H1 (cell line): ENCODE measurements around the gene SYT14. TPM values are rescaled to one million over a fixed set of nuclear protein-coding genes. Genes with fewer than 3 reads are reported as not detected.

Source experiments
- CTCF ChIA-PET: fragments of 300-600 bp; sonication (Branson Sonifier 250); formaldehyde crosslinking; loops from one replicate; lab custom pipeline; 2021; ENCODE audit not compliant: partially characterized antibody; lab: Charles Lee
- POLR2A ChIA-PET: fragments of 300-600 bp; sonication (Branson Sonifier 250); formaldehyde crosslinking; loops from one replicate; lab custom pipeline; 2021; ENCODE audit warnings: inconsistent platforms; ENCODE audit not compliant: partially characterized antibody; lab: Charles Lee
- DNase-seq, 2 experiments: peaks; one replicate each; pipeline versions ENCODE4 v3.0.0 to v3.0.0-alpha.2; 2010 to 2022; ENCODE audit warnings: low spot score in 2 of 2, low read depth in 1 of 2, mixed read lengths in 1 of 2
- FAIRE-seq: peaks from 2 replicates; lab custom pipeline; 2011; peaks lifted over from hg19 to GRCh38; lab: Jason Lieb, UNC
- H2AFZ ChIP-seq: 2 replicates; pipeline ENCODE4 v1.8.1; 2012; ENCODE audit warnings: low read length, inconsistent platforms
- H2AK5ac ChIP-seq: 2 replicates; pipeline ENCODE4 v1.6.1; 2013; ENCODE audit warnings: low read depth, low read length
- H2BK120ac ChIP-seq: replicated peaks from 2 replicates; pipeline ENCODE3; 2013; ENCODE audit warnings: low read depth, low read length, inconsistent platforms
- H2BK12ac ChIP-seq: 2 replicates; pipeline ENCODE4 v1.6.1; 2013; ENCODE audit warnings: low read depth, low read length
- H2BK15ac ChIP-seq: 2 replicates; pipeline ENCODE4 v1.6.1; 2013; ENCODE audit warnings: low read length
- H2BK20ac ChIP-seq: 2 replicates; pipeline ENCODE4 v1.6.1; 2013; ENCODE audit warnings: low read length
- H2BK5ac ChIP-seq: 2 replicates; pipeline ENCODE4 v1.6.1; 2013; ENCODE audit warnings: low read depth, low read length
- H3K14ac ChIP-seq: 2 replicates; pipeline ENCODE4 v1.6.1; 2013; ENCODE audit warnings: inconsistent platforms; ENCODE audit not compliant: insufficient read length
- H3K18ac ChIP-seq: 2 replicates; pipeline ENCODE4 v1.6.1; 2013; ENCODE audit warnings: low read length; ENCODE audit errors: extremely low read depth
- H3K23ac ChIP-seq: 2 replicates; pipeline ENCODE4 v1.6.1; 2013; ENCODE audit warnings: inconsistent platforms; ENCODE audit not compliant: insufficient read length
- H3K23me2 ChIP-seq: 2 replicates; pipeline ENCODE4 v1.6.1; 2013; ENCODE audit warnings: low read depth, low read length
- H3K27ac ChIP-seq: 2 replicates; pipeline ENCODE4 v1.6.1; 2011; ENCODE audit warnings: low read depth, low read length, inconsistent platforms
- H3K27me3 ChIP-seq, 4 experiments: replicated peaks in 1 of 4; 1 replicate in 1 of 4; 2 replicates in 3 of 4; pipeline versions ENCODE4 v1.6.1 to v1.8.1; 2011 to 2013; ENCODE audit warnings: low read length in 3 of 4, mild to moderate bottlenecking in 3 of 4, inconsistent platforms in 2 of 4, mixed read lengths in 2 of 4, moderate library complexity in 1 of 4; ENCODE audit not compliant: control insufficient read depth in 3 of 4, insufficient read depth in 3 of 4; ENCODE audit errors: extremely low read depth in 1 of 4
- H3K36me3 ChIP-seq, 4 experiments: 2 replicates each; pipeline versions ENCODE4 v1.6.1 to v1.8.1; 2011 to 2013; ENCODE audit warnings: mild to moderate bottlenecking in 4 of 4, low read length in 3 of 4, moderate library complexity in 2 of 4, control low read depth in 1 of 4, inconsistent platforms in 1 of 4; ENCODE audit not compliant: insufficient read depth in 4 of 4, control insufficient read depth in 2 of 4
- H3K4ac ChIP-seq: replicated peaks from 2 replicates; pipeline ENCODE3; 2013; ENCODE audit warnings: low read length, low read depth, mixed read lengths, inconsistent platforms; ENCODE audit not compliant: insufficient read length
- H3K4me1 ChIP-seq, 4 experiments: replicated peaks in 1 of 4; 1 replicate in 1 of 4; 2 replicates in 3 of 4; pipeline versions ENCODE4 v1.6.1 to v1.8.1; 2011 to 2013; ENCODE audit warnings: low read length in 3 of 4, inconsistent platforms in 2 of 4, mixed read lengths in 1 of 4; ENCODE audit not compliant: insufficient read depth in 4 of 4, control insufficient read depth in 3 of 4
- H3K4me2 ChIP-seq, 2 experiments: 2 replicates each; pipeline versions ENCODE4 v1.6.1 to v1.8.1; 2011 to 2013; ENCODE audit warnings: low read depth in 2 of 2, low read length in 2 of 2, control low read depth in 1 of 2, inconsistent platforms in 1 of 2, mild to moderate bottlenecking in 1 of 2; ENCODE audit not compliant: insufficient read depth in 1 of 2
- H3K4me3 ChIP-seq, 4 experiments: fragments of 200-600, 300-600 bp in 1 of 4; sonication (generic), shearing (Covaris generic), sonication (Bioruptor Twin) in 1 of 4; 2 replicates each; pipeline versions ENCODE4 v1.5.1 to v1.8.1; 2011 to 2016; ENCODE audit warnings: low read length in 4 of 4, low read depth in 3 of 4, control low read depth in 2 of 4, inconsistent platforms in 2 of 4, mild to moderate bottlenecking in 2 of 4, mixed read lengths in 1 of 4, moderate library complexity in 1 of 4; ENCODE audit not compliant: insufficient read depth in 2 of 4; ENCODE audit errors: extremely low read depth in 1 of 4
- H3K56ac ChIP-seq: replicated peaks from 2 replicates; pipeline ENCODE3; 2013; ENCODE audit warnings: low read depth, mild to moderate bottlenecking, mixed read lengths, low read length, inconsistent platforms; ENCODE audit not compliant: insufficient read length
- H3K79me1 ChIP-seq: 2 replicates; pipeline ENCODE4 v1.6.1; 2013; ENCODE audit warnings: low read depth, low read length, control low read depth
- H3K79me2 ChIP-seq, 2 experiments: 2 replicates each; pipeline versions ENCODE4 v1.6.1 to v1.8.1; 2012 to 2013; ENCODE audit warnings: low read length in 2 of 2, mild to moderate bottlenecking in 2 of 2, inconsistent platforms in 1 of 2; ENCODE audit not compliant: insufficient read depth in 2 of 2, control insufficient read depth in 1 of 2
- H3K9ac ChIP-seq, 4 experiments: replicated peaks in 1 of 4; 1 replicate in 1 of 4; 2 replicates in 3 of 4; pipeline versions ENCODE4 v1.6.1 to v1.8.1; 2011 to 2013; ENCODE audit warnings: low read depth in 3 of 4, low read length in 3 of 4, control low read depth in 2 of 4, mild to moderate bottlenecking in 2 of 4, moderate library complexity in 2 of 4, inconsistent platforms in 1 of 4; ENCODE audit errors: extremely low read depth in 1 of 4
- H3K9me3 ChIP-seq, 2 experiments: 2 replicates each; pipeline versions ENCODE4 v1.6.1 to v1.8.1; 2012 to 2013; ENCODE audit warnings: mild to moderate bottlenecking in 2 of 2, moderate library complexity in 2 of 2, control low read depth in 1 of 2, inconsistent platforms in 1 of 2, low read depth in 1 of 2, low read length in 1 of 2, mixed read lengths in 1 of 2; ENCODE audit not compliant: insufficient read depth in 2 of 2
- H4K20me1 ChIP-seq, 2 experiments: replicated peaks in 1 of 2; 2 replicates each; pipeline versions ENCODE3 to v1.8.1; 2011 to 2013; ENCODE audit warnings: inconsistent platforms in 2 of 2, low read length in 2 of 2, mild to moderate bottlenecking in 1 of 2; ENCODE audit not compliant: insufficient read depth in 2 of 2, control insufficient read depth in 1 of 2
- H4K5ac ChIP-seq: 2 replicates; pipeline ENCODE4 v1.6.1; 2013; ENCODE audit warnings: low read length, low read depth, mixed read lengths, inconsistent platforms; ENCODE audit not compliant: insufficient read length
- H4K8ac ChIP-seq: 2 replicates; pipeline ENCODE4 v1.8.0; 2013; ENCODE audit warnings: mild to moderate bottlenecking, moderate library complexity, low read length, inconsistent platforms; ENCODE audit not compliant: insufficient read depth; ENCODE audit errors: extremely low read depth
- H4K91ac ChIP-seq: replicated peaks from 2 replicates; pipeline ENCODE3; 2013; ENCODE audit warnings: low read length, mixed read lengths, inconsistent platforms; ENCODE audit not compliant: insufficient read length
- BCL11A ChIP-seq, 2 experiments: IDR thresholded peaks; one replicate each; pipeline ENCODE4 v1.6.1; 2011; ENCODE audit warnings: low read depth in 2 of 2, low read length in 2 of 2, mild to moderate bottlenecking in 2 of 2
- CHD2 ChIP-seq: IDR thresholded peaks from 2 replicates; pipeline ENCODE4 v1.6.1; 2012; ENCODE audit warnings: low read length, improper control_type of control experiment
- CREB1 ChIP-seq: IDR thresholded peaks from 2 replicates; pipeline ENCODE4 v1.6.1; 2012; ENCODE audit warnings: inconsistent platforms
- CTCF ChIP-seq, 3 experiments: IDR thresholded peaks; 1 replicate in 2 of 3; 2 replicates in 1 of 3; pipeline versions ENCODE4 v1.5.1 to v1.6.1; 2011; ENCODE audit warnings: low read length in 3 of 3, mild to moderate bottlenecking in 3 of 3, inconsistent platforms in 2 of 3, low read depth in 1 of 3, moderate library complexity in 1 of 3; ENCODE audit not compliant: insufficient read depth in 1 of 3; ENCODE audit errors: control extremely low read depth in 1 of 3
- HDAC6 ChIP-seq: IDR thresholded peaks from one replicate; pipeline ENCODE4 v1.7.1; 2012; ENCODE audit warnings: low read depth, mild to moderate bottlenecking, inconsistent platforms, low read length, moderate library complexity
- JUN ChIP-seq: IDR thresholded peaks from 2 replicates; pipeline ENCODE4 v1.6.1; 2011; ENCODE audit warnings: low read depth, mild to moderate bottlenecking, improper control_type of control experiment, low read length
- PHF8 ChIP-seq: fragments of 200-600 bp; sonication (generic); conservative IDR thresholded peaks from 2 replicates; pipeline ENCODE4 v1.7.1; 2012; ENCODE audit warnings: low read depth, mild to moderate bottlenecking, inconsistent platforms, low read length, moderate library complexity
- POU5F1 ChIP-seq: IDR thresholded peaks from 2 replicates; pipeline ENCODE4 v1.6.1; 2011; ENCODE audit warnings: low read depth, mild to moderate bottlenecking, low read length, moderate library complexity
- RNF2 ChIP-seq: fragments of 200-900, 300-1000 bp; sonication (generic); IDR thresholded peaks from 2 replicates; pipeline ENCODE4 v1.7.1; 2016; ENCODE audit warnings: borderline replicate concordance, low read depth, mild to moderate bottlenecking, antibody characterized with exemption, low read length; ENCODE audit not compliant: poor library complexity, severe bottlenecking; ENCODE audit errors: missing control alignments
- SP1 ChIP-seq: IDR thresholded peaks from 2 replicates; pipeline ENCODE4 v1.6.1; 2011; ENCODE audit warnings: low read depth, low read length
- SUZ12 ChIP-seq: fragments of 200-600 bp; sonication (generic); IDR thresholded peaks from 2 replicates; pipeline ENCODE4 v1.6.1; 2012; ENCODE audit warnings: mild to moderate bottlenecking, inconsistent platforms, low read length, moderate library complexity, mixed read lengths
- YY1 ChIP-seq: IDR thresholded peaks from 2 replicates; pipeline ENCODE4 v1.6.1; 2011; ENCODE audit warnings: low read depth, mild to moderate bottlenecking, low read length
- ZNF274 ChIP-seq: IDR thresholded peaks from 2 replicates; pipeline ENCODE4 v1.7.0; 2012; ENCODE audit warnings: low read length, borderline replicate concordance; ENCODE audit errors: extremely low read depth
- WGBS, 2 experiments: shearing (Covaris generic) in 1 of 2; methylation state at CpG; one replicate each; pipeline versions ENCODE4 v1.1.6 to v1.1.7; 2013 to 2015; ENCODE audit warnings: low lambda C conversion rate in 2 of 2, mixed read lengths in 2 of 2, inconsistent platforms in 1 of 2, low coverage in 1 of 2, missing lambda C conversion rate in 1 of 2; ENCODE audit not compliant: insufficient replicate concordance in 2 of 2, insufficient coverage in 1 of 2, insufficient read length in 1 of 2; ENCODE audit errors: extremely low coverage in 1 of 2, missing lambda C conversion rate in 1 of 2; 5-methylcytosine and 5-hydroxymethylcytosine counted together
- polyA plus RNA-seq, 7 experiments: library from polyadenylated mRNA; depleted of rRNA in 3 of 7; stranded (reverse) in 5 of 7; unstranded in 2 of 7; fragments of >200 nt in 5 of 7; fragments of 200-250 nt in 2 of 7; gene quantifications; 1 replicate in 5 of 7; 2 replicates in 1 of 7; 4 replicates in 1 of 7; pipeline versions ENCODE4 v1.2.1 to v1.2.3, GENCODE V29; 2011 to 2013; ENCODE audit warnings: missing spikeins in 2 of 7, mixed read lengths in 2 of 7
- total RNA-seq: library from RNA; stranded (reverse); fragmentation: NEBNext Ultra II Directional; extraction: Animal tissue kit (Norgen Biotek cat#: 25700); gene quantifications from 2 replicates; pipeline ENCODE4 v1.2.1, GENCODE V29; 2021

SYT14 gene
- total and polyA plus RNA-seq, 2 of the 8 experiments (the other 6 are each of a cell fraction or from before 2014, with no cell fraction given) = 2.3 to 18.4 TPM

- H2BK120ac ChIP-seq = no peak overlapping the region
- no peak overlapping the region for H3K18ac ChIP-seq
- H3K79me1 ChIP-seq = no peaks in the 10 kb centered on the region
- no peak for FAIRE-seq
- H3K79me2 ChIP-seq = no peaks in the 10 kb centered on the region
- ChIA-PET CTCF (no interaction called here), POLR2A (no interaction called here)
- H4K91ac ChIP-seq = no peak overlapping the region
- H3K27ac ChIP-seq = no peak overlapping the region
- H3K9ac ChIP-seq = no peak overlapping the region
- H2AK5ac ChIP-seq = no peak overlapping the region
- no peaks in the 10 kb centered on the region for H4K20me1 ChIP-seq
- H2AFZ ChIP-seq = no peak overlapping the region
- no peaks in the 10 kb centered on the region for H3K27me3 ChIP-seq
- H3K36me3 ChIP-seq = no peaks in the 10 kb centered on the region; a peak in 1 of 8 replicates
- no peak for DNase-seq
- H3K23me2 ChIP-seq = 0 out of 2 replicates have a peak, but pooled peaks cover 1% of the 10 kb centered on the region
- H4K8ac ChIP-seq = no peak overlapping the region
- 92% methylated on average over 2 of the region's 2 CpGs; no CpG with 5 or more reads in 1 of the 2 experiments for WGBS, 2 experiments
- no peak overlapping the region for H2BK12ac ChIP-seq
- H3K23ac ChIP-seq = no peak overlapping the region
- no peak overlapping the region for H2BK5ac ChIP-seq
- H3K4me3 ChIP-seq = no peak overlapping the region
- H3K4me1 ChIP-seq = no peaks in the 10 kb centered on the region; a peak in 1 of 7 replicates
- H2BK20ac ChIP-seq = no peak overlapping the region
- no peak overlapping the region for H2BK15ac ChIP-seq
- H4K5ac ChIP-seq = no peak overlapping the region
- H3K4ac ChIP-seq = no peak overlapping the region
- H3K56ac ChIP-seq = no peak overlapping the region
- no peak overlapping the region for H3K14ac ChIP-seq
- no peaks in the 10 kb centered on the region for H3K9me3 ChIP-seq
- H3K4me2 ChIP-seq = no peak overlapping the region
- TF ChIP-seq RNF2 = no peak
- no peak for TF ChIP-seq ZNF274
- no peak for TF ChIP-seq CHD2
- TF ChIP-seq CTCF (IDR thresholded peaks at IDR 0.05; ENCODE audit: control extremely low read depth in 1 of 3, insufficient read depth in 1 of 3, low read depth in 1 of 3, low read length in 3 of 3) = no peak
- no peak for TF ChIP-seq YY1
- no peak for TF ChIP-seq SUZ12
- no peak for TF ChIP-seq BCL11A (IDR thresholded peaks at IDR 0.05; ENCODE audit: low read depth in 2 of 2, low read length in 2 of 2)
- TF ChIP-seq JUN = no peak
- TF ChIP-seq HDAC6 = no peak
- no peak for TF ChIP-seq CREB1
- TF ChIP-seq PHF8 = no peak
- no peak for TF ChIP-seq SP1
- TF ChIP-seq POU5F1 = no peak
These were observed 58.3 kb downstream of the SYT14 start for GRCh38 chr1:209996348-209996747.
